Neural crest cell (in vitro differentiated cells): ENCODE results near the gene MEIOC. TPM values are rescaled to one million over a fixed set of nuclear protein-coding genes. Genes with fewer than 3 reads are reported as not detected.
A peak's percentile ranks its signal among the peaks of the same experiment; 100 is the strongest.
"Not testable (repeated sequence)": the region's sequence is repeated elsewhere in the genome, so short reads cannot be mapped to it uniquely, and the experiment has no call there.

Experiments used
- DNase-seq: peaks from one replicate; pipeline ENCODE4 v3.0.0; 2021; ENCODE audit warnings: low read depth, mixed read lengths, low spot score
- H3K27ac Mint-ChIP-seq: one replicate; pipeline ENCODE4 v1.8.0; 2021; ENCODE audit warnings: mild to moderate bottlenecking, mixed read lengths; ENCODE audit not compliant: unreplicated experiment
- H3K27me3 Mint-ChIP-seq: 2 replicates; pipeline ENCODE4 v1.8.0; 2021; ENCODE audit warnings: low read depth, mild to moderate bottlenecking, mixed read lengths
- H3K36me3 Mint-ChIP-seq: 2 replicates; pipeline ENCODE4 v1.8.0; 2021; ENCODE audit warnings: low read depth, mild to moderate bottlenecking, mixed read lengths
- H3K4me1 Mint-ChIP-seq: 2 replicates; pipeline ENCODE4 v1.8.0; 2021; ENCODE audit warnings: mixed read lengths
- H3K4me3 Mint-ChIP-seq: one replicate; pipeline ENCODE4 v1.8.0; 2021; ENCODE audit warnings: mild to moderate bottlenecking, mixed read lengths
- H3K9me3 Mint-ChIP-seq: 2 replicates; pipeline ENCODE4 v1.8.0; 2021; ENCODE audit warnings: mixed read lengths
- CTCF ChIP-seq: fragments of 200-600 bp; sonication (generic); conservative IDR thresholded peaks from 2 replicates; pipeline ENCODE4 v1.5.0; 2021; ENCODE audit warnings: antibody characterized with exemption, mild to moderate bottlenecking
- total RNA-seq: library from RNA; stranded (reverse); gene quantifications from 2 replicates; pipeline ENCODE4 v1.2.1, GENCODE V29; 2021

MEIOC gene
- total RNA-seq, 1 donor from 2014 or later: 0.70 TPM

DNA sequence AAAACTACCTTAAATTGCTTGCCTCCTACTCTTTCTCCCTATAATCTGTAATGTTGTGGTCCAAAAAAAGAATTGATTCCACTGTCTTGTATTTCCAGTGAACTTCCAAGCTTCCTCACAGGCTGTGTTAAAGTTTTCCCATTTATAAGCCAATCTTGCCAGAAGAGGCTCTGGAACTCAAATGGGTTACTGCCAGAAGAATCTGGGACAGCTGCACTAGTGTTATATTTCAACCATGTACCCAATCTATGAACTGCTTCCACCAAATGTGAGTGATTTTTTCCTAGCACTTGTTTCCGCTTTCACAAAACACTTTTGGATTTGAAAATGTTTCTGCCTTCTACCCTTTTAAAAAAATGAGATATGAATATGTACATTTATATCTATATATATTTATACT lies 31.5 kb downstream of the MEIOC start:
- DNase-seq: no peak
- Mint-ChIP-seq H3K4me1 (peaks cover 19% of the 10 kb centered on the region), H3K36me3 (no peaks in the 10 kb centered on the region), H3K9me3 (no peaks in the 10 kb centered on the region), H3K27me3 (no peaks in the 10 kb centered on the region), H3K4me3 (peak overlapping the region; percentile 5), H3K27ac (no peak overlapping the region)
- TF ChIP-seq CTCF: no peak

GRCh38 chr17:44688200-44688599 lies 31.9 kb downstream of the MEIOC start:
- no peaks in the 10 kb centered on the region for H3K36me3 Mint-ChIP-seq
- no peak for DNase-seq
- H3K4me1 Mint-ChIP-seq: peaks cover 19% of the 10 kb centered on the region
- H3K27ac Mint-ChIP-seq: no peak overlapping the region
- peak overlapping the region; percentile 99 for H3K4me3 Mint-ChIP-seq
- no peak for TF ChIP-seq CTCF
- no peaks in the 10 kb centered on the region for H3K27me3 Mint-ChIP-seq
- H3K9me3 Mint-ChIP-seq: no peaks in the 10 kb centered on the region

DNA sequence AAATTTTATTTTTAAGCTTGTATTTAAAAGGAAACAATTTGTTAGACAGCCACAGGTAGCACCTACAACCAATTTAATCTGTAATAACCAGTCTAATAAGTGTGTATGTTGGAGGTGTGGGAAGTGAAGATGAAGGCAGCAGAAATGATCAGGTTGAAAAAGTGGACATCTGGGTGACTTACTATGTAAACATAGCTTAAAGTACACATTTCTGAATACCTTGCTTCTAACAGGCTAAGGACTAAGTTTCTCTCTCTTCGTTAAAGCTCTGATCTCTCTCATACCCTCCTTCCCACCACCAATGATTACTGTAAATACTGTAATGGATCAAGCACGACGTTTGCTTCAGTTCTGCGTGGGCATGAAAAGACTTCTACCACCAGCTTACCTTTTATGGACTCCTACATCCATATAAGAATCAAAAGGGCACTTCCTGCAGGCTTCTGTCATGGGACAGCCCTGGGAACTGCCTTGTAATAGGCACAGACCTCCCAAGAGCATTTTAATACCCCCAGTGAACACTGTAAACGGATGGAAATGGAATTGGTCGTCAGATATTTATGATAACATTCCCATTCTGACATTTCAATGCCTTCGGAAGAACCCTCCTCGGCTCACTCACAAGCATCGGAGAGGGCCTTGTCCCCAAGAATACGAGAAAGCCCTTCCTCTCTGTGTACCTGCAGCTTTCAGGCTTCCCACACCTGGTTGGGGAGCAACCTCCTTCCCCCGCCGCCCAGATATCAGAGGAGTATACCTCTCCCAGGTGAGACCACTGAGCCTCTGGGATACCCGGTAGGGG lies 32.6 kb downstream of the MEIOC start:
- Mint-ChIP-seq H3K4me1 (peaks cover 19% of the 10 kb centered on the region), H3K4me3 (peak overlapping the region; percentile 99), H3K36me3 (no peaks in the 10 kb centered on the region), H3K27ac (peak overlapping the region; percentile 99), H3K9me3 (no peaks in the 10 kb centered on the region), H3K27me3 (no peaks in the 10 kb centered on the region)
- no peak for DNase-seq
- no peak for TF ChIP-seq CTCF

- no peaks in the 10 kb centered on the region for H3K9me3 Mint-ChIP-seq
- peak within 1 kb of the TSS; percentile 99 for H3K27ac Mint-ChIP-seq
- TF ChIP-seq CTCF: no peak
- H3K36me3 Mint-ChIP-seq: no peaks in the 10 kb centered on the region
- peak; percentile 96 for DNase-seq
- H3K27me3 Mint-ChIP-seq: no peaks in the 10 kb centered on the region
- peaks cover 19% of the 10 kb centered on the region for H3K4me1 Mint-ChIP-seq
- H3K4me3 Mint-ChIP-seq: peak within 1 kb of the TSS; percentile 99
Observed at GRCh38 chr17:44689477-44690217, 33.4 kb downstream of the MEIOC start, which contains the start of gene CCDC43. Gene CCDC43 (minus strand): TSS chr17:44689776. CDS start chr17:44689753, 23 bp downstream.

GRCh38 chr17:44690746-44691306 lies 34.6 kb downstream of the MEIOC start:
- not testable (repeated sequence) for DNase-seq, H3K9me3 Mint-ChIP-seq, H3K27ac Mint-ChIP-seq, H3K36me3 Mint-ChIP-seq, H3K27me3 Mint-ChIP-seq
- peaks cover 19% of the 10 kb centered on the region for H3K4me1 Mint-ChIP-seq
- peak overlapping the region; percentile 99 for H3K4me3 Mint-ChIP-seq
